OCI-LY7 (cell line): ENCODE data around the gene PUDP. TPM values are rescaled to one million over a fixed set of nuclear protein-coding genes. Genes with fewer than 3 reads are reported as not detected.

ENCODE experiments used
- BruUV-seq: library from RNA; stranded (reverse); fragments of 400-500 nt; replicated peaks from 2 replicates; lab custom pipeline; 2021; lab: Mats Ljungman, UMichigan
- CTCF ChIA-PET: fragments of 300-600 bp; sonication (Branson Sonifier 250); formaldehyde crosslinking; loops from one replicate; lab custom pipeline; 2022; ENCODE audit warnings: antibody characterized with exemption; ENCODE audit not compliant: unreplicated experiment; lab: Charles Lee
- POLR2A ChIA-PET: fragments of 300-600 bp; sonication (Branson Sonifier 250); formaldehyde crosslinking; loops from one replicate; lab custom pipeline; 2022; ENCODE audit warnings: antibody characterized with exemption; lab: Charles Lee
- DNase-seq: peaks from one replicate; pipeline ENCODE4 v3.0.0-alpha.2; 2015; ENCODE audit warnings: low spot score
- H2AFZ ChIP-seq: fragments of 200-600 bp; sonication (generic), shearing (Covaris generic); 2 replicates; pipeline ENCODE4 v1.6.1; 2014; ENCODE audit warnings: mild to moderate bottlenecking, antibody characterized with exemption, low read length, moderate library complexity
- H3K27ac ChIP-seq: fragments of 200-600 bp; sonication (generic); 2 replicates; pipeline ENCODE4 v1.5.1; 2014; ENCODE audit warnings: mixed run types, low read depth, mild to moderate bottlenecking, moderate library complexity, low read length, inconsistent platforms; ENCODE audit not compliant: poor library complexity, severe bottlenecking
- H3K36me3 ChIP-seq: fragments of 200-600 bp; sonication (generic); 2 replicates; pipeline ENCODE4 v1.6.1; 2014; ENCODE audit warnings: mild to moderate bottlenecking, antibody characterized with exemption, low read length, moderate library complexity, mixed read lengths; ENCODE audit not compliant: insufficient read depth
- H3K4me1 ChIP-seq: fragments of 200-600 bp; sonication (generic); 2 replicates; pipeline ENCODE4 v1.5.1; 2014; ENCODE audit warnings: mild to moderate bottlenecking, low read length; ENCODE audit not compliant: insufficient read depth, poor library complexity, severe bottlenecking
- H3K4me2 ChIP-seq: fragments of 200-600 bp; sonication (generic); 2 replicates; pipeline ENCODE4 v1.6.1; 2014; ENCODE audit warnings: mild to moderate bottlenecking, low read length
- H3K4me3 ChIP-seq: fragments of 200-600 bp; sonication (generic); 2 replicates; pipeline ENCODE4 v1.5.1; 2014; ENCODE audit warnings: mild to moderate bottlenecking, low read depth, low read length; ENCODE audit not compliant: poor library complexity, severe bottlenecking
- H3K79me2 ChIP-seq: fragments of 200-600 bp; sonication (generic); 2 replicates; pipeline ENCODE4 v1.6.1; 2016; ENCODE audit warnings: low read depth, mild to moderate bottlenecking, low read length, moderate library complexity, mixed read lengths; ENCODE audit not compliant: insufficient read depth
- H3K9me2 ChIP-seq: fragments of 200-600 bp; sonication (generic); 2 replicates; pipeline ENCODE4 v1.6.1; 2016; ENCODE audit warnings: mild to moderate bottlenecking, low read length, mixed read lengths; ENCODE audit not compliant: insufficient read depth
- H3K9me3 ChIP-seq: fragments of 200-600 bp; sonication (generic); 2 replicates; pipeline ENCODE4 v1.6.1; 2014; ENCODE audit warnings: mild to moderate bottlenecking, mixed run types, low read length, mixed read lengths
- H4K20me1 ChIP-seq: fragments of 200-600 bp; sonication (generic); 2 replicates; pipeline ENCODE4 v1.6.1; 2014; ENCODE audit warnings: mild to moderate bottlenecking, antibody characterized with exemption, low read length, moderate library complexity, mixed read lengths; ENCODE audit not compliant: insufficient read depth
- CTCF ChIP-seq: fragments of 200-600 bp; sonication (generic); conservative IDR thresholded peaks from 2 replicates; pipeline ENCODE4 v1.5.1; 2014; ENCODE audit warnings: mild to moderate bottlenecking, antibody characterized with exemption, low read length, moderate library complexity, mixed read lengths
- EZH2phosphoT487 ChIP-seq: fragments of 200-600 bp; sonication (generic); IDR thresholded peaks from 2 replicates; pipeline ENCODE4 v1.6.1; 2018; ENCODE audit warnings: low read depth, borderline replicate concordance, mild to moderate bottlenecking, mixed run types, antibody characterized with exemption, low read length, moderate library complexity, mixed read lengths
- intact Hi-C: fragments of 100-400 bp; cut with micrococcal nuclease; formaldehyde crosslinking; loops from one replicate; pipeline ENCODE4 v1.10.0; 2022; ENCODE audit not compliant: unreplicated experiment
- total RNA-seq, 2 experiments: library from RNA; depleted of rRNA in 1 of 2; stranded (reverse); fragments of >200 nt in 1 of 2; shearing (Covaris generic) in 1 of 2; gene quantifications; 2 replicates each; pipeline ENCODE4 v1.2.3, GENCODE V29; 2014 to 2022

The PUDP gene
- total RNA-seq, 2 experiments from 2014 or later: 8.8 to 25.7 TPM

- H4K20me1 ChIP-seq: no peaks in the 10 kb centered on the region
- POLR2A ChIA-PET: no interaction called here
- H3K36me3 ChIP-seq: peaks cover 9% of the 10 kb centered on the region; the same call in 1 of the 2 replicates
- no TSS peak for BruUV-seq
- CTCF ChIA-PET: no interaction called here
- TF ChIP-seq EZH2phosphoT487 (no peak), CTCF (no peak)
- H3K4me3 ChIP-seq: no peak overlapping the region
- H3K9me2 ChIP-seq: no peaks in the 10 kb centered on the region
- H3K4me2 ChIP-seq: no peak overlapping the region
- no peak for DNase-seq
- no peak overlapping the region for H3K27ac ChIP-seq
- H3K9me3 ChIP-seq: no peaks in the 10 kb centered on the region
- intact Hi-C loops: no loop called here
- 0 out of 2 replicates have a peak, but pooled peaks cover 3% of the 10 kb centered on the region for H3K79me2 ChIP-seq
- no peaks in the 10 kb centered on the region for H3K4me1 ChIP-seq
- H2AFZ ChIP-seq: no peak overlapping the region
Measured at GRCh38 chrX:7076245-7076661, 71.7 kb downstream of the PUDP start.

GRCh38 chrX:7074908-7075204, 73.1 kb downstream of the PUDP start:
- intact Hi-C loops: no loop called here
- H3K9me3 ChIP-seq: no peaks in the 10 kb centered on the region
- ChIA-PET CTCF (interaction anchor here (1.1 kb wide), 1 partner anchor 10 kb away, joined by 3 read pairs; no protein-coding TSS in a partner anchor), POLR2A (no interaction called here)
- H3K79me2 ChIP-seq: no peaks in the 10 kb centered on the region
- no peak overlapping the region for H3K27ac ChIP-seq
- no peak for DNase-seq
- peaks cover 9% of the 10 kb centered on the region; the same call in 1 of the 2 replicates for H3K36me3 ChIP-seq
- H4K20me1 ChIP-seq: no peaks in the 10 kb centered on the region
- H3K9me2 ChIP-seq: no peaks in the 10 kb centered on the region
- no peak overlapping the region for H3K4me3 ChIP-seq
- TF ChIP-seq CTCF (no peak), EZH2phosphoT487 (no peak)
- no TSS peak for BruUV-seq
- H3K4me2 ChIP-seq: no peak overlapping the region
- no peaks in the 10 kb centered on the region for H3K4me1 ChIP-seq
- no peak overlapping the region for H2AFZ ChIP-seq

GRCh38 chrX:7074148-7074907, 73.6 kb downstream of the PUDP start:
- BruUV-seq: no TSS peak
- Histone ChIP-seq H3K9me2 (no peaks in the 10 kb centered on the region), H3K9me3 (no peaks in the 10 kb centered on the region), H4K20me1 (no peaks in the 10 kb centered on the region), H3K4me1 (peaks cover 4% of the 10 kb centered on the region), H3K36me3 (peaks cover 9% of the 10 kb centered on the region; the same call in 1 of the 2 replicates), H3K79me2 (no peaks in the 10 kb centered on the region), H3K4me3 (no peak overlapping the region), H3K4me2 (no peak overlapping the region), H3K27ac (no peak overlapping the region), H2AFZ (no peak overlapping the region)
- intact Hi-C loops: no loop called here
- DNase-seq: no peak
- CTCF ChIA-PET: interaction anchor here (1.1 kb wide), 2 partner anchors 10 to 15 kb away, joined by 3 read pairs; no protein-coding TSS in a partner anchor
- POLR2A ChIA-PET: no interaction called here
- TF ChIP-seq EZH2phosphoT487 (no peak), CTCF (no peak)
